Measurements from ENCODE around the gene OGA.

Gene OGA

GRCh38 chr10:101834341-101834740 is 16.1 kb upstream of the OGA start:
- peak; percentile 11 for DNase-seq

- no peak for DNase-seq
Measured at GRCh38 chr10:101833466-101833865, 15.2 kb upstream of the OGA start.

- no peak for DNase-seq
Measured at GRCh38 chr10:101832325-101832771, 14.1 kb upstream of the OGA start.

GRCh38 chr10:101831169-101831811 is 13.0 kb upstream of the OGA start:
- DNase-seq = no peak

GRCh38 chr10:101830322-101831168 is 12.3 kb upstream of the OGA start:
- peak; percentile 92 for DNase-seq

- DNase-seq = peak; percentile 68
Measured at GRCh38 chr10:101829561-101830315, 11.5 kb upstream of the OGA start.

GRCh38 chr10:101828766-101829551 is 10.7 kb upstream of the OGA start:
- no peak for DNase-seq

- DNase-seq = no peak
Measured at GRCh38 chr10:101827919-101828600, 9.8 kb upstream of the OGA start.

GRCh38 chr10:101826852-101827434 is 8.7 kb upstream of the OGA start:
- no peak for DNase-seq

GRCh38 chr10:101824736-101825135 is 6.5 kb upstream of the OGA start:
- no peak for DNase-seq

- DNase-seq = peak; percentile 22
Measured at GRCh38 chr10:101818872-101819633, 809 bp upstream of the OGA start.

- DNase-seq = peak; percentile 35
Measured at GRCh38 chr10:101817337-101818118, 716 bp downstream of the OGA start.

- DNase-seq = no peak
Measured at GRCh38 chr10:101816913-101817336, 1.3 kb downstream of the OGA start.

GRCh38 chr10:101816376-101816775 is 1.9 kb downstream of the OGA start:
- DNase-seq = no peak

GRCh38 chr10:101814466-101815071 is 3.7 kb downstream of the OGA start:
- no peak for DNase-seq

GRCh38 chr10:101812606-101813005 is 5.6 kb downstream of the OGA start:
- no peak for DNase-seq

- no peak for DNase-seq
Measured at GRCh38 chr10:101807158-101807557, 11.1 kb downstream of the OGA start.

GRCh38 chr10:101803511-101803910 is 14.7 kb downstream of the OGA start:
- no peak for DNase-seq

- DNase-seq = no peak
Measured at GRCh38 chr10:101797403-101798059, 20.7 kb downstream of the OGA start.
